ENCODE data around the gene ACTR8.
"Not testable (repeated sequence)": the region's sequence is repeated elsewhere in the genome, so short reads cannot be mapped to it uniquely, and the experiment has no call there.

The ACTR8 gene, protein sequence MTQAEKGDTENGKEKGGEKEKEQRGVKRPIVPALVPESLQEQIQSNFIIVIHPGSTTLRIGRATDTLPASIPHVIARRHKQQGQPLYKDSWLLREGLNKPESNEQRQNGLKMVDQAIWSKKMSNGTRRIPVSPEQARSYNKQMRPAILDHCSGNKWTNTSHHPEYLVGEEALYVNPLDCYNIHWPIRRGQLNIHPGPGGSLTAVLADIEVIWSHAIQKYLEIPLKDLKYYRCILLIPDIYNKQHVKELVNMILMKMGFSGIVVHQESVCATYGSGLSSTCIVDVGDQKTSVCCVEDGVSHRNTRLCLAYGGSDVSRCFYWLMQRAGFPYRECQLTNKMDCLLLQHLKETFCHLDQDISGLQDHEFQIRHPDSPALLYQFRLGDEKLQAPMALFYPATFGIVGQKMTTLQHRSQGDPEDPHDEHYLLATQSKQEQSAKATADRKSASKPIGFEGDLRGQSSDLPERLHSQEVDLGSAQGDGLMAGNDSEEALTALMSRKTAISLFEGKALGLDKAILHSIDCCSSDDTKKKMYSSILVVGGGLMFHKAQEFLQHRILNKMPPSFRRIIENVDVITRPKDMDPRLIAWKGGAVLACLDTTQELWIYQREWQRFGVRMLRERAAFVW

DNA sequence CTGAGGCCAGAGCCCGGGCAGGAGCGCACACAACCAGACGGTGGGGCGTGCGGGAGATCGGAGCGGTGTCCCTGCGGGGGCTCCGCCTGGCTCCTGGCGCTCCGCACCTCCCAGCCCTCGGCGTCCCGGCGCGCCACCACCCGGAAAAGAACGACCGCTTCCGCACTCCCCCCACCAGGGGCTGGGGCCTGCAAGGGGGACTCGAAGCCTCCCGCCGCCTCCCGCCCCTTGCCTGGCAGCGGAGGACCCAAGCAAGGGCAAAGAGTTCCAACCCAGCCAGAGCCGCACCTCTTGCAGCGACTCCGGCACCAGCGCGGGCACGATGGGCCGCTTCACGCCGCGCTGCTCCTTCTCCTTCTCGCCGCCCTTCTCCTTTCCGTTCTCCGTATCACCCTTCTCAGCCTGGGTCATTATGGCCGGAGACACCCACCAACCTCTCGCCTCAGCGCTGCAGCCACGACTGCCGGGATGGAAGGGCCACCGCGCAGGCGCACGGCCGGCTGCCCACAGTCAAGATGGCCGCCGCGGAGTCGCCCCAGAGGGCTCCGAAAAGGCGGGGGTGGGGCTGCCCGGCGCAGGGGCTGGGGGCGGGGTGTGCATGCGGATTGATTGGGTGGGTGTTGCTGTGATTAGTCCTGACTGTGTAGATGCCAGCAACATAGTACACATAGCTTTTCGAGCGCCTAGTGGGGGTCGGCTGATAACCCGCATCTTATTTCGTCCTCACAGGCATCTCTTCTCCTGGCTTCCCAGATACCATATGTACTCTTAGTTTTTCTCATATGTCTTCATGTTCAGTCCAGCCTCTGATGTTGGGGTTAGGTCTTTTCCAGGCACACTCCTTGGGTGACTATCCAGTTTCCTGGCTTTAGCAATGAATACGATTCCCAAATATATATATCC is at the start of gene ACTR8:
Gene ACTR8, minus strand, starts transcription at position 462 of the 903 bp plus-strand sequence. Its CDS starts 51 bp downstream, at position 411.
- DNase-seq = peak; percentile 61

DNA sequence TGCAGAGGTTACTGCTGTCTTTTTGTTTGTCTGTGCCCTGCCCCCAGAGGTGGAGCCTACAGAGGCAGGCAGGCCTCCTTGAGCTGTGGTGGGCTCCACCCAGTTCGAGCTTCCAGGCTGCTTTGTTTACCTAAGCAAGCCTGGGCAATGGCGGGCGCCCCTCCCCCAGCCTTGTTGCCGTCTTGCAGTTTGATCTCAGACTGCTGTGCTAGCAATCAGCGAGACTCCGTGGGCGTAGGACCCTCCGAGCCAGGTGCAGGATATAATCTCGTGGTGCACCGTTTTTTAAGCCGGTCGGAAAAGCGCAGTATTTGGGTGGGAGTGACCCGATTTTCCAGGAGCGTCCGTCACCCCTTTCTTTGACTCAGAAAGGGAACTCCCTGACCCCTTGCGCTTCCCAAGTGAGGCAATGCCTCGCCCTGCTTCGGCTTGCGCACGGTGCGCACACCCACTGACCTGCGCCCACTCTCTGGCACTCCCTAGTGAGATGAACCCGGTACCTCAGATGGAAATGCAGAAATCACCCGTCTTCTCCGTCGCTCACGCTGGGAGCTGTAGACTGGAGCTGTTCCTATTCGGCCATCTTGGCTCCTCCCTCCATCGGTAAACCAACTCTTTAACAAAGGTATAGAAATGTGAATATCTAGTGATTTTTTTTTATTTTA is 45.4 kb upstream of the ACTR8 start:
- not testable (repeated sequence) for DNase-seq

DNA sequence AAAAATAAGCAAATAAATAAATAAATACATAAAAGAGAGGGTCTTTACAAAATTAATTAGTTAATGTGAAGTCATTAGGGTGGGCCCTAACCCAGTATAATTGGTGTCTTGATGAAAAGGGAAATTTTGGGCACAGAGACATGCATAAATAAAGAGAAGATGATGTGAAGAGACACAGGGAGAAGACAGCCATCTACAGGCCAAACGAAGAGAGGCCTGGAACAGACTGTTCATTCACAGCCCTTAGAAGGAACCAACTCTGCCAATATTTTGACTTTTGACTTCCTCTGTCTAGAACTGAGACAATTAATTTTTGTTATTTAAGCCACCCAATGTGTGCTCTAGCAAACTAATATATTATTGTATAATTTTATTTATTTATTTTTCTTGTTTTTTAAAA is 39.3 kb upstream of the ACTR8 start:
- no peak for DNase-seq

DNA sequence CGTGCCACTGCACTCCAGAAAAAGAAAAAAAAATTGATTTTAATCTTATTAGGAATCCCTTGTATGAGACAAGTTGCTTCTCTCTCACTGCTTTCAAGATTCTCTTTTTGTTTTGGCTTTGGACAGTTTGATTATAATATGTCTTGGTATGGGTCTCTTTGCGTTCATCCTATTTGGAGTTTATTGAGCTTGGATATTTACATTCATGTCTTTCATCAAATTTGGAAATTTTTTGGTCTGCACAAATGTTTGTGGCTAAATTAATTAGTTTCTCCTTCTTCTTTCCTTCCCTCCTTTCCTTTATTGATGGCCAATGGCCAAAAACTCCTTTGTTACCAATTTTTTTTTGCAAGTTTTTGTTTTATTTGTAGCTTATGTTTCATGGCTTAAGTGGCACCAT is 37.8 kb upstream of the ACTR8 start:
- no peak for DNase-seq

DNA sequence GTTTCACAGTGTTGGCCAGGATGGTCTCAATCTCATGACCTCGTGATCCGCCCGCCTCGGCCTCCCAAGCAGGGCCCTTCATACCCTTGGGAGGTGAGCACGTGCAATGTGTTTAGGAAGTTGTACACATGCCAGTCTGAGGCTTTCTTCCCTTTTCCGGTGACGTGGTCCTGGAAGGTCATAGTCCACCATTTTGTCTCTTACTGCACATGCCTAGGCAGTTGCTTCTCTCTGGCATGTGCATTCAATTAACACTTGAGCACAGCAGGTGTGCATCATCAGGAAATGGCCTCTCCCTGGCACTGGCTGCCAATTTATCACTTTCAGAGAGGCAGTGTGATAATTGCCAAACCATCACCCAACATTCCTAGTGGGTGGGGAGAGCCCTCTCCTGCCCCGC is 31.4 kb upstream of the ACTR8 start:
- DNase-seq = no peak

DNA sequence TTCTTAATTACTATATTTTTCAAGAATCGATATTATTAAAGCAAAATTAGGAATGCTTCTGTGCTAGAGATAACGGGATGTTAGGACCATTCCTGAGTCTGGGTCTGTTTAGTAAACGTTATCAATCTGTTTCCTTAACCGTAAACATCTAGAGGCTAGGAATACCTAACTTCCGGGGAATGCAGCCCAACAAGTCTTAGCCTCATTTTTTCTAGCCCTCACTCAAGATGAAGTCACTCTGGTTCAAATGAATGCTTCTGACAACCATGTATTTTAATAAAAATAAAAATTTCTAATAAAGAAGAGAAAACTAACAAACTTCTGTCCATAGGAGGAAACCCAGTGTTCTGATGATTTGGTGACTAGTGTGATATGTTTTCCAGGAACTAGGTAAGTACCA is 20.8 kb upstream of the ACTR8 start:
- DNase-seq = no peak

DNA sequence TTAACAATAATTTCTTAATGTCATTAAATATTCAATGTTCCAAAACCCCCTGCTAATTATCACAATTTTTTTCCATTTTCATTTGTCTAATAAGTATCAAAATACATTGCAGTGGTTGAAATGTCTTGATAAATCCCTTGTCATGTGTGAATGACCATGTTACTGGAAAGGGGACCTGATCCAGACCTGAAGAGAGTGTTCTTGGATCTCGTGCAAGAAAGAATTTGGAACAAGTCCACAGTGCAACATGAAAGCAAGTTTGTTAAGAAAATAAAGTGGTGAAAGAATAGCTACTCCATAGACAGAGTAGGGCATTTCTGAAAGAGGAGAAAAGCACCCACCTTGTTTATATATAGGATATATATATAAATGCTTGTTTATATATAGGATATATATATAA is 20.1 kb upstream of the ACTR8 start:
- DNase-seq = no peak

DNA sequence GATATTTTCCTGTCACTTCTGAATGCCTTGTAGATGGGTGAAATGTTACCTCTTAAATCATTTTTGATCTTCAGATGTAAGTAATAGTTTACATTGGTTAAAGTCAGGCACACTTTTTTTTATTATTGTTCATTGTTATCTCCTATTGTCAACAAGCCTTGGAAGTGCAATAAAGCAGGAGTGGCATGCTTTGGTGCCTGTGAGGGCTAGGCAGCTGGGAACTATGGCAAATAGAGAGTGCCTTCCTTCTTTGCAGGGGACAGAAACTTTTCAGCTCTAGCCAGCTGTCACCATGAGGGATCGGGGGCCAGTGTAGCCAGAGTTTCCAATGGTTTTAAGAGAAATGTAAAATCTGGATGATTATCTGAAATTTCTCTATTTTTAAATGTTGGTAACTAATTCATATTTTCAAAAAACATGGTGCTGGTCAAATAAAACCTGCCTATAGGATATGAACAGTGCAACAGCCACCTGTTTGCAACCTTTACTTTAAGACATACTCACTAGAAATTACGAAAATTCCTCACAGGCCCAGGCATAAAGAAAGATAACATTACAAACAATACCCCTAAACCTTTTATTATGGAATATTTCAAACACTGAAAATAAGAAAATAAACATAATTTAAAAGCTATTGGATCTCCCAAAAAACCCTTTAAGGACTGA is 18.8 kb upstream of the ACTR8 start:
- no peak for DNase-seq

DNA sequence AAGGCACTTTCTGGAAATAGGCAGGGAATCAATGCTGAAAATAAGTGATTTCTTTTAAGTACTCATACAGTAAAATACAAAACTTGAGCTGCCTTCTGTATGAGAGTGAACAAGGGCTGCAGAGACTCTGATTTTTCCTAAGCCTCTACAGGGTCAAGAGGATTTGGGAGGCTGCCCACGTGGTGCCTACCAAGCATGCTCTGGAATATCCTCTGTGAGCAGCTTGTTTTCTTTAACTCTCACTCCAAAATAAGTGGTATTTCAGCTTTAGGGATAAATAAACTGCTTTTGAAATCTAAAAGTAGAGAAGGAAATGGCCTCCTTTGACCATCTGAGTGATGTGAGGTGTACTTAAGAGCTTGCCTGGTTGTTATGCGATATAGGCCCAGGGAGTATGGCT is 17.8 kb upstream of the ACTR8 start:
- no peak for DNase-seq

DNA sequence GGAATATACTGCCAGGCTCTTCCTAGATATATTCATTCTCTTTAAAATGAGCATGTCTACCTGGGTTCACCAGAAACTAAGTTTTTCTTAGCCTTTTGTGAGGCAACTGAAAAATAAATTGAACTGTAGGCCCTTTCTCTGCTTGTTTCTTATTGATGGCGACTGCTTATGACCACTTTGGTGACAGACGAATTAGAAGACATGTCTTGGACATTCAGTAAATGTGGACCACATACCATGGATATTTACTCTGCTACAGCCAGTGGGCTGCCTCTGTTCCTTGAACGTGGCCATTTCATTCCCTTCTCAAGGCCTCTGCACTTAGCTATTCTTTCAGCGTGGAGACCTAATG is 10.3 kb upstream of the ACTR8 start:
- no peak for DNase-seq

DNA sequence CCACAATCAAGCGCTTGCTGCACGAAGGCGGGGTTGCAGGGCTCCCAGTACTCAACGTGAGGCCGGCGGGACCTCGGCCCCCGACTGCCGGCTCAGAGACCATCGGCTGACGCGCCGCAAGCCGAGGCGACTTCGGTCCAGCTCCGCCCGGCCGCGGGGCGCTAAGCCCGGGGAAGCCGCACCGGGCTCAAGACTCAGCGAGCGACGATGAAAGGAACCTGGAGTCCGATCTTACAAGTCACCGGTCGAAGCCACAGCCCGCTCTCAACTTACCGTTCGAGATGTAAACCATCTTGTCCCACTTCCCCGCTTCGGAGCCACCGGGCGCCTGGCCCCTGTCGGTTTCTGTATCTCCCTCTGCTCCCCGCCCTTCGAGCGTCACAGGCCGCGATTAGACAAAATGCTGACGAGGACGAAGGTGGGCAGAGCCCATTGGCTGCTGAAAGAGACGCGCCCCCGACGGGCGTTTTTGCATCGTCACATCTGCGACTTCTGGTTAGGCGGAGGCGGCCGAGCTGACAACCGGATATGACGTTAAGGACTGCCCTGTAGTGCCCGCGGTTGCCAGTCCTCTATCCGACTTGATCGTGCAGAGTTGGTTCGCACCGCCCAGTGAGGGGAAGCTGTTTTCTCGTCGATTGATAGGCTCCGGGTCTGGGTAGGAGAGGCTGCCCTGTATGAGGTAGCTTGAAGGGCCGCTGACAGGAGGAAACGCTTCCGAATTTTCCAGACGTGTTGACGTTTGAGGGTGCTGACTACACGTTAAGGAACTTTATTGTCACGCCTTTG is 9.7 kb upstream of the ACTR8 start, which contains the start of gene SELENOK:
Gene SELENOK, minus strand, starts transcription at position 363 of the 789 bp plus-strand sequence.
- DNase-seq = peak; percentile 95

DNA sequence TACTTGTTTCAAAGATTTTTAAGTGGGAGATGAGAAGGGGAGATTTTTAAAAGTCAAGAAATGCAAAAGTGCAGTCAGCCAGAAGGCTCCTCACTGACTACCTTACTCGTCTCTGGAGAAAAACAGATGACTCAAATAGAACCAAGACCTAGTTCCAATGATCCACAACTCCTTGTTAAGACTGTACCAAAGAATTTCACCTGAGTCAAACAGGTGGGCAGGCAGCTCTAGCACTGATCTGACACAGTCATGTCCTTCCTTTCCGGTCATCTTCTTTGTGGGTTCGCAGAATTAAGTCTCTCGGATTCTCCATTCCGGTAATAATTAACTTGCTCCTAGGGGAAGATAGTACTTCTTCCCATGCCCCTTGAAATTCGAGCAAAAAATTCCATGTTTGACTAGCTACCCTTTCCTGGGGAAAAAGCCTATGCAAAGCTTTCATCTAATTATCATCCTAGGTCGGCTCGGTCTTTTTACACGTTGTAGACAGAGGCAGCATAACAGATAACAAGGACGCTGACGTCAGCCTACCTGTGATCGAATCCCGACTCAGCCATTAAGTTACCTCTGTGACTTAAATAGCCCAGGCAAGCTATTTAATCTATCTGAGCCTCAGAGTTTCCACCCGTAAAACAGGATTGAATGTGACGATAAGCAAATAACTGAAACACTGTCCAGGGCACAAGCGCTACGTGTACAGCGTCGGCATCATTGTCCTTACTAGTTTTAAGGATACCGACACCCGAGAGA is 8.9 kb upstream of the ACTR8 start:
- DNase-seq = peak; percentile 20

DNA sequence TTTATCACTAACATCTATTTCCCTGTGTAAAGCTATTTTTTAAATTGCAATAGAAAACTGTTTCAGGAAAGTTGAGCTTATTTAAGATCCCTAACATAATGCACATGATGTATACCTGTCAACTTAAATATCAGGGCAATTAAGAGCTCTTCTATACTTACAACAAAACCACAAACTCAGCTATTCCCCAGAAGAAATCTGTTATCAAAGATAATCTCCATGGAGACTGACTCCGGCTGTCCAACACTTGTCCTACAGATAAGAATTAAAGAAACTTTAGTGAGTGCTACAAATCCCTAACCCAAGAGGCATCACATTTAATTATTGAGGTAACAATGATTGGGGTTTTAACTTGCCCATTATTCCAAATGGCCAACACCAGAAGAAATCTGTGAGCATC is 6.3 kb upstream of the ACTR8 start:
- DNase-seq = no peak

DNA sequence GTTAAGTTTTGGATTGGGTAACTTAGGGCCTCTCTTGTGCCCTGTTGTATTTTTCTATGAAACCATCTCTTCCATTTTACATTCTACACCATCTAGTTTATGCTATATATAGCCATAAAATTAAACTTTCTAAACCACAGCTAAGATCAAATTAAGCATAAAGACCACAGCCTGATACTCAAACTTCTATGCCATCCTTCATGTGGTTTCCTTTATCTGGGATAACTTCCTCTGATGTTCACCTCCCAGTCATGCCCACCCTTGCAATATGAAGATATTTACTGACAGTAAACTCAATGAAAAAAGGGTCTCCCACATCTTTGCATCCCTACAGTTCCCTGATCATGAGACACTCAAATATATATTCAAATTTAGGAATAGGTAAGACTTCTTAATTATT is 5.5 kb upstream of the ACTR8 start:
- DNase-seq = no peak

DNA sequence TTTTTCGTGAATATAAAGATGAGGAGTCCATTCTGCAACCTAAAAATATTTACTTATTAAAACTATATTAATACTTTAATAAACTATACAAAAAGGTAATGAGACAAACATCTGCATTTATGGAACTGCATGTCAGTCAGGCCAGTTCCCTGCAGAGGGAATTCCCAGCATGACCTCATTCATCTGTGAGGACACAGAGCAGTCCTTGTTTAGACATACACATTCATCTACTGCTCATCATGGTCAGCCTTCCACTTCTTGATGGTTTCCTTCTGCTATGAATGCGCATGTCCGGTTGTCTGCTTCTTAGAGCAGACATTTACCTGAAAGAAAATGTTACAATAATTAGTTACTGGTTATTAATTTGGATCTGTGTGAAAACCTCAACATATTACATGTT is 3.3 kb upstream of the ACTR8 start:
- no peak for DNase-seq

DNA sequence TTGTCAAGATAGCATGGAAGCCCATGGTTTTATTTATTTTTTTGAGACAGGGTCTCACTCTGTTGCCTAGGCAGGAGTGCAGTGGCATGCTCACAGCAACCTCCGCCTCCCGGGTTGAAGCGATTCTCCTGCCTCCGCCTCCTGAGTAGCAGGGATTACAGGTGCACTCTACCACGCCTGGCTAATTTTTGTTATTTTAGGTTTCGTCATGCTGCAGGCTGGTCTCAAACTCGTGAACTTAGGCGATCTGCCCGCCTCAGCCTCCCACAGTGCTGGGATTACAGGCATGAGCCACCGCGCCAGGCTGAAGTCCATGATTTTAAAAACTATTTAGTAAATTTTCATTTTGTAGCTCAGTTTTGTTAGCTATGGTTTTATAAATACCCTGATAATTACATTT is 2.7 kb upstream of the ACTR8 start:
- no peak for DNase-seq

DNA sequence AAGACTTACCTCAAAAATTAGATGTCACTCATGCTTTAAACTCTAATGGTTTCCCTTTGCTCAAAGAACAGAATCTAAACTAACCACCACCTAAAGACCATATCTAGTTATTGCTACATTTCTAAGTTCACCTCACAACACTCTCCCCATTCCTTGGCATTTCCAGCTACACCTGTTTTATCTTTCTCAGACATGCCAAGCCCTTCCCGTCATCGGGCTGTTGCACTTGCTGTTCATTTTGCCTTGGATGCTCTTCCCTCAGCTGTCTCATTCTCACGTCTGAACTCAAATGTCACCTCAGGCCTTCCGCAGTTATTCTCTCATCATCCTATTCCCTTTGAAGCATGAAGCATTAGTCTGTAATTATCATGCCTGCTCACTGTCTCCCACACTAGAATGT is 1.1 kb upstream of the ACTR8 start:
- DNase-seq = no peak

DNA sequence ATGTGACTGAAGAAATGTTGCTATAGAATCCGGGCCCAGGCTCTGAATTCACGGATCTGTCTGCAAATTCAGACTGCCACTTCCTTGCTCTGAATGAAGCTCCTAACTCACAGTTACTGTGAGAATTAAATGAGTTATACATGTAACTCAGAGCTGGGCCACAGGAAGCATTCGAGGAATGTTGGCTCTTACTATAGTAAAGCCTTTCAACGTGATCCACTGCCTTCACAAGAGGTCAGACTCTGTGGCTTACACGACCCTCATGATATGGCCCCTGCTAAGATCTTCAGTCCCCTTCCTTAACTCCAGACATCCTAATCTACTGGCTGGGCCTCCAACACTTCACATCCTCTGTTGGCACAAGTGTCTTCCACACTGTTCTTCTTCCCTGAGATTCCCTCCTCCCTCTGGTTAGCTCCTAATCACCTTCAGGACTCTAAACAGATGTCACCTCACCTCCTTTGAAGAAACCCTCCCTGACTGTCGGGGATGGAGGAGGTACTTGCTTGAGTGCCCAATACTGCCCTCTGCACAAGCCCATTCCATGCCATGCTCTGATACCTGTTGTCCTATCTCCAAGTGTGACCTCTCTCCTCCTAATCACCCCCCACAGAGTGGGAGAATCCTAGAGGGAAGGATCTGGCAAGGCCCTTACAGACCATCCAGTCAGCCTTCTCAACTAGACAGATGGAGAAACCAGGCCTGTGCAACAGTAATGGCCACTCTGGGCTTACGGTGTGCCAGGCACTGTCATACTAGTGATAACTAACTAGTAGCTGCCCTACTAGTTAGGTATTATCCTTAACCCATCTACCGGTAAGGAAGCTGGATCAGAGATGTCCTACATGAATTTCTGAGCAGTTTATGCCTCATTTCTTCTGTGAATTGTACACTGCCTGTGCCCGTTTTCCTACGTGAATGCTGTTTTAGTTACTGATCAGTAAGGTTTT is 1.3 kb downstream of the ACTR8 start:
- DNase-seq = no peak

DNA sequence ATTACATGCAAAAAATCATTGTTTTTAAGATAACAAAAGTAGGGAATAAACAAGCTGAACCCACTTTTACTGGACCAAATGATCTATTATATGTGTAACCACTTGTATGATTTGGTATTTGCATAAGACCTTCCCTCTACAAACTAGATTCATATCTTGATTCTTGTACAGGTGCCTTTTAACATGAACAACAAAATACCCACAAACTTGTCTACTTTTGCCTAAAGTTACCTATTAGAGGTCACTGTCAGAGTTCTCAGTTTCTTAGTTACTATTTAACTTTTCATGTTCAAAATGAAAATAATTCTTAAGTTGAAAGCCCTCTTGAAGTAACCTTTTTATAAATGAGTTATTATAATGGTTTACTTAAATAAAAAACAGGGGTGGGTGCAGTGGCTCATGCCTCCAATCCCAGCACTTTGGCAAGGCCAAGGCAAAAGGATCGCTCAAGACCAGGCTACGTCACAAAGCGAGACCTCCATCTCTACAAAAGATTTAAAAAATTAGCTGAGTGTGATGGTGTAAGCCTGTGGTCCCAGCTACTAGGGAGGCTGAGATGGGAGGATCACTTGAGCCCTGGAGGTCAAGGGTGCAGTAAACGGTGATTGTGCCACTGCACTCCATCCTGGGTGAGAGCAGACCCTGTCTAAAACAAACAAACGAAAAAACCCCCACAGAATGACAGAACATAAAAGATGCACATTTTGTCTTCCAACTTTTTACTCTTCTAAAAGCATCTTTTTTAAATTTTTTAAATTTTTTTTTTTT is 16.0 kb downstream of the ACTR8 start:
- DNase-seq = no peak
